ENCODE results near the gene SMAD6.

DNA sequence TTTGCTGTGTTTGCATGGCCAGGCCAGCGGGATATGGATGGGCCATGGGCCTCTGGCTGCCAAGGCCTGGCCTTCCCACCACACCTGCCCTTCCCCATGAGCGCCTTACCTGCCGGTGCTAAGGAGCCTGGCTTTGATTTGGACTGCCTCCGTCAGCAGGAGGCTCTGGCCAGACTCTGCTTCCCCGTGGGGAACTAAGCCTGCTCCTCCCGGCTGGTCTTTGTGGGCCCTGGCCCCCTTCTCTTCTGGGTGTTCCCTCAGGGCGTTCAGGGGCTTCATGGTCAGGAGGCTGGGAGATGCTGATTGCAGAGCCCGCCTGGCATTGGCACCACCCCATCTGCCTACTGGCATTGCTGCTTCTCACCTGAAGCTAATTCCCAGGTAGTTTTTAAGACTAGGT, 45.2 kb downstream of the SMAD6 start:
- no peak for TF ChIP-seq RAD21 (conservative IDR thresholded peaks at IDR 0.05)
- no peak for TF ChIP-seq CTCF (IDR thresholded peaks at IDR 0.05; ENCODE audit: poor library complexity, severe bottlenecking)
- no peak for TF ChIP-seq EZH2 (IDR thresholded peaks at IDR 0.05; ENCODE audit: borderline replicate concordance, insufficient read depth, low read length, poor library complexity, severe bottlenecking)
- TF ChIP-seq EP300 (conservative IDR thresholded peaks at IDR 0.05; ENCODE audit: poor library complexity, severe bottlenecking): no peak
- TF ChIP-seq TAF1 (IDR thresholded peaks at IDR 0.05; ENCODE audit: low read depth): no peak
- TF ChIP-seq SMC3 (conservative IDR thresholded peaks at IDR 0.05; ENCODE audit: poor library complexity): no peak

All from neural cell (in vitro differentiated cells).